Hepatocyte (in vitro differentiated cells): ENCODE measurements around the gene NEAT1. TPM values are rescaled to one million over a fixed set of nuclear protein-coding genes. Genes with fewer than 3 reads are reported as not detected.
A peak's percentile ranks its signal among the peaks of the same experiment; 100 is the strongest.

Source experiments
- DNase-seq: peaks from one replicate; pipeline ENCODE4 v3.0.0-alpha.2; 2016; ENCODE audit warnings: low spot score
- H2AFZ ChIP-seq: fragments of 200-600 bp; sonication (generic); 2 replicates; pipeline ENCODE4 v1.6.0; 2016; ENCODE audit warnings: antibody characterized with exemption, mild to moderate bottlenecking
- H3K27ac ChIP-seq: fragments of 200-600 bp; sonication (generic); 2 replicates; pipeline ENCODE4 v1.5.1; 2016; ENCODE audit warnings: mild to moderate bottlenecking
- H3K27me3 ChIP-seq: fragments of 200-600 bp; sonication (generic); 2 replicates; pipeline ENCODE4 v1.6.1; 2016
- H3K36me3 ChIP-seq: fragments of 200-600 bp; sonication (generic); replicated peaks from 2 replicates; pipeline ENCODE4 v1.5.1; 2016; ENCODE audit warnings: low read depth; ENCODE audit not compliant: insufficient read depth
- H3K4me1 ChIP-seq: fragments of 200-600 bp; sonication (generic); 2 replicates; pipeline ENCODE4 v1.5.1; 2016; ENCODE audit warnings: mild to moderate bottlenecking, moderate library complexity; ENCODE audit not compliant: insufficient read depth
- H3K4me2 ChIP-seq: fragments of 200-600 bp; sonication (generic); 2 replicates; pipeline ENCODE4 v1.6.0; 2016
- H3K4me3 ChIP-seq: fragments of 200-600 bp; sonication (generic); 2 replicates; pipeline ENCODE4 v1.5.1; 2016; ENCODE audit warnings: mild to moderate bottlenecking
- H3K79me2 ChIP-seq: fragments of 200-600 bp; sonication (generic); 2 replicates; pipeline ENCODE4 v1.6.0; 2017; ENCODE audit warnings: mild to moderate bottlenecking
- H3K9me2 ChIP-seq: fragments of 200-600 bp; sonication (generic); replicated peaks from 2 replicates; pipeline ENCODE4 v1.6.0; 2017; ENCODE audit warnings: mild to moderate bottlenecking; ENCODE audit not compliant: insufficient read depth
- H3K9me3 ChIP-seq: fragments of 200-600 bp; sonication (generic); 2 replicates; pipeline ENCODE4 v1.5.1; 2016; ENCODE audit warnings: low read depth, mild to moderate bottlenecking
- H4K20me1 ChIP-seq: fragments of 200-600 bp; sonication (generic); 2 replicates; pipeline ENCODE4 v1.6.0; 2016; ENCODE audit warnings: mild to moderate bottlenecking; ENCODE audit not compliant: insufficient read depth, poor library complexity, severe bottlenecking
- CTCF ChIP-seq: fragments of 200-600 bp; sonication (generic); IDR thresholded peaks from 2 replicates; pipeline ENCODE4 v1.5.1; 2016; ENCODE audit warnings: antibody characterized with exemption, mild to moderate bottlenecking; ENCODE audit not compliant: poor library complexity
- EZH2 ChIP-seq: fragments of 200-600 bp; sonication (generic); IDR thresholded peaks from 2 replicates; pipeline ENCODE4 v1.6.1; 2016; ENCODE audit warnings: antibody characterized with exemption, mild to moderate bottlenecking, borderline replicate concordance
- EZH2phosphoT487 ChIP-seq: fragments of 200-600 bp; sonication (generic); IDR thresholded peaks from one replicate; pipeline ENCODE4 v1.6.1; 2018; ENCODE audit warnings: antibody characterized with exemption, mild to moderate bottlenecking, low read depth, moderate library complexity; ENCODE audit not compliant: unreplicated experiment, severe bottlenecking
- WGBS: methylation state at CpG from one replicate; pipeline ENCODE4 v1.1.6; 2016; ENCODE audit warnings: low lambda C conversion rate; ENCODE audit errors: missing lambda C conversion rate; 5-methylcytosine and 5-hydroxymethylcytosine counted together
- polyA plus RNA-seq: library from polyadenylated mRNA; unstranded; fragments of >200 nt; fragmentation: Nextera tagmentation; extraction: Ambion mirVana; gene quantifications from 2 replicates; pipeline ENCODE4 v1.2.1, GENCODE V29; 2016
- total RNA-seq: library from RNA; depleted of rRNA; stranded (reverse); fragments of >200 nt; gene quantifications from 2 replicates; pipeline ENCODE4 v1.2.3, GENCODE V29; 2014

Gene NEAT1
- total and polyA plus RNA-seq, 2 experiments from 2014 or later, result 130 to 168 TPM

GRCh38 chr11:65435411-65435931, 12.9 kb downstream of the NEAT1 start:
- WGBS, result 89% methylated on average over 9 of the region's 9 CpGs

GRCh38 chr11:65435981-65436411, 13.4 kb downstream of the NEAT1 start:
- H3K36me3 ChIP-seq, result no peaks in the 10 kb centered on the region
- TF ChIP-seq EZH2, result no peak
- TF ChIP-seq CTCF, result no peak
- TF ChIP-seq EZH2phosphoT487, result no peak
- no peak for DNase-seq
- WGBS, result 91% methylated on average over 8 of the region's 8 CpGs
- H3K27me3 ChIP-seq, result no peaks in the 10 kb centered on the region
- H3K27ac ChIP-seq, result peak overlapping the region; percentile 36
- H2AFZ ChIP-seq, result no peak overlapping the region
- peaks cover 80% of the 10 kb centered on the region for H3K79me2 ChIP-seq
- H3K4me2 ChIP-seq, result no peak overlapping the region
- H3K9me3 ChIP-seq, result no peaks in the 10 kb centered on the region
- no peak overlapping the region for H3K4me3 ChIP-seq
- peaks cover 67% of the 10 kb centered on the region for H4K20me1 ChIP-seq
- no peaks in the 10 kb centered on the region for H3K9me2 ChIP-seq
- no peaks in the 10 kb centered on the region for H3K4me1 ChIP-seq

More at GRCh38 chr11:65435411-65435931, 12.9 kb downstream of the NEAT1 start:
- Histone ChIP-seq H3K4me3 (no peak overlapping the region), H2AFZ (no peak overlapping the region), H3K27ac (peak overlapping the region; percentile 36), H3K36me3 (no peaks in the 10 kb centered on the region), H3K9me3 (no peaks in the 10 kb centered on the region), H3K4me2 (no peak overlapping the region), H3K4me1 (no peaks in the 10 kb centered on the region), H3K9me2 (no peaks in the 10 kb centered on the region), H3K27me3 (no peaks in the 10 kb centered on the region), H4K20me1 (peaks cover 67% of the 10 kb centered on the region), H3K79me2 (peaks cover 81% of the 10 kb centered on the region)
- no peak for DNase-seq
- TF ChIP-seq EZH2, result no peak
- no peak for TF ChIP-seq CTCF
- TF ChIP-seq EZH2phosphoT487, result no peak

GRCh38 chr11:65436412-65437032, 13.9 kb downstream of the NEAT1 start:
- Histone ChIP-seq H3K36me3 (no peaks in the 10 kb centered on the region), H3K27me3 (no peaks in the 10 kb centered on the region), H4K20me1 (peaks cover 67% of the 10 kb centered on the region), H3K4me2 (no peak overlapping the region), H2AFZ (no peak overlapping the region), H3K79me2 (peaks cover 79% of the 10 kb centered on the region), H3K27ac (peak overlapping the region; percentile 36), H3K4me3 (no peak overlapping the region), H3K9me3 (no peaks in the 10 kb centered on the region), H3K9me2 (no peaks in the 10 kb centered on the region), H3K4me1 (no peaks in the 10 kb centered on the region)
- DNase-seq, result no peak
- WGBS, result 87% methylated on average over 5 of the region's 5 CpGs
- TF ChIP-seq EZH2phosphoT487 (no peak), EZH2 (no peak), CTCF (no peak)
